Urothelium cell line (cell line): Measurements from ENCODE around the gene NOS3.
"Not testable (repeated sequence)": the region's sequence is repeated elsewhere in the genome, so short reads cannot be mapped to it uniquely, and the experiment has no call there.

Experiments used
- DNase-seq: peaks from one replicate; pipeline ENCODE4 v3.0.0; 2011; ENCODE audit warnings: low spot score, mixed read lengths
- FAIRE-seq: peaks from 2 replicates; lab custom pipeline; 2011; peaks lifted over from hg19 to GRCh38; lab: Jason Lieb, UNC

Gene NOS3

DNA sequence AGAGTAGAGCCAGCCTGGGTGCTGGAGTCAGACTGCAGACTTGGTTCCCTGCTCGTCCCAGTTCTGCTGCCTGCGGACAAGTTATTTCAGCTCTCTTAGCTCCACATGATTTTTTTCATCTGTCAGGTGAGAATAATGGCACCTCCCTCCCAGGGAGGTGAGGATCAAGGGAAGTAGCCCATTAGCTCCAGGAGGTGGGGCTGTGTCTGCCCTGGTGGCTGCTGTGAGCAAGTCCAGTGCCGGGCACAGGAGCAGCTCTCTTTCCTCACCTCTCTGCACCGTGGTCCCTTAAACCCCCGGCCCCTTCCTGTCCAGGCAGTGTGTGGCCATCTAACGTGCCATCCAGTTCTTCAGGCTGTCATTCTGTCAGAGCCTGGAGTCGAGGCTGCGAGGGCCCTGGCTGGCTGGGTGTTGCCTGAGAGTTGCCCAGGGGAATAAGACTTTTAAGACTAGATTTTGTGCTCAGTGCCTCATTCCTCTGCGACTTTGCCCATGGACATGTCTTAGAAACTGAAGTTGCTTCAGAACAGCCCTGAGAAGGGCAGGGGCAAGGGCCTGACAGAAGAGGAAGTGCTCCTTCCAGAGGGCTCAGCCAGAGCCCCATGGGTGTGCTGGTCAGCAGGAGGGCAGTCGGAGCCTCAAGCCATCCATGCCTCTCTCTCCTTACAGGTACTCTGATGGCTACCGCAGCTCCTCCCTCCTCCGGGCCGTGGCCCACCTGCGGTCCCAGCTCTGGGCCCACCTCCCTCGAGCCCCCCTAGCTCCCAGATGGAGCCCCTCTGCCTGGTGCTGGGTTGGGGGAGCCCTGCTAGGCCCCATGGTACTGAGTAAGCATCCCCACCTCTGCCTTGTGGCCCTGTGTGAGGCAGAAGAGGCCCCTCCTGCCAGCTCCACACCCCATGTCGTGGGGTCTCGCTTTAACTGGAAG lies 42.4 kb downstream of the NOS3 start:
- DNase-seq (no peak), FAIRE-seq (no peak)

DNA sequence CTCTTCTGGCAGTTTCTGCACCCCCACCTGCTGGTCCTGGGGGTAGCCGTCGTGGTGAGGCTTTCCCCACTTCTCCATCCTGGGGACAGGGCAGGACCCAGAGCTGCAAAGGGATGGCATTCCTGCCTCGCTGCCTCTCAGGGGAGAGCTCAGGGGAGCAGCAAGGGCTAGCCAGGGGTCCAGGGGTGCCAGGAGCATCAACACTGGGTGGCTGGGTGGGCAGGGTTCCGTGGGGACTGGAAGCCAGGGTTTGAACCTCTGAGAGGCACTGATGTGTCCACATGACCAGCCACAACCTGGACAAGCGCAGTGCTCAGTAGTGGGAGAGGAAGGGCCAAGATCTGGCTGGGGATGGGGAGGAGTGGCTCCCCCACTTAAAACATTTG lies 43.0 kb downstream of the NOS3 start:
- DNase-seq: no peak
- no peak for FAIRE-seq

DNA sequence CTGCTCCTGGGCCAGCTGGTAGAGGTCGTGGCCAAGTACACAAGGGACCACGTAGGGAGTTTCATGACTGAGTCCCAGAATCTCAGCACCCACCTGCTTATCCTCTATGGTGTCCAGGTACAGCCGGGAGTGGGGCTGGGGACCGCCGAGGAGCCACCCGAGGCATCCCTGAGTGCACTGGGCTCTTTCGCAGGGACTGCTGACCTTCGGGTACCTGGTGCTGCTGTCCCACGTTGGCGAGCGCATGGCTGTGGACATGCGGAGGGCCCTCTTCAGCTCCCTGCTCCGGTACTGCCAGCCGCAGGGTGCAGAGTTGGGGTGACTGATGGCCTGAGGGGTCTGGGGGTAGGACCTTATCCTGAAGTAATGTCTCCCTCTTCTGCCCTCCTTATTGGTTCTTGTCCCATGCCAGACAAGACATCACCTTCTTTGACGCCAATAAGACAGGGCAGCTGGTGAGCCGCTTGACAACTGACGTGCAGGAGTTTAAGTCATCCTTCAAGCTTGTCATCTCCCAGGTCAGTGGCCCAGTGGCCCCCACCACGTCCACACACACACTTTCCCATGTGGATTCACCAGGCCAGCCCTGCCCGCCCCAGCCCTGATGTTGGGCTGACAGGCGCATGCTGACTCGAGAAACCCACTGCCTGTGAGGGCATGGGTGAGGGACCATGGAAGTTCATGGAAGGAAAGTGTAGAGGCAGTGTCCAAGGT lies 43.7 kb downstream of the NOS3 start:
- FAIRE-seq (no peak), DNase-seq (no peak)

DNA sequence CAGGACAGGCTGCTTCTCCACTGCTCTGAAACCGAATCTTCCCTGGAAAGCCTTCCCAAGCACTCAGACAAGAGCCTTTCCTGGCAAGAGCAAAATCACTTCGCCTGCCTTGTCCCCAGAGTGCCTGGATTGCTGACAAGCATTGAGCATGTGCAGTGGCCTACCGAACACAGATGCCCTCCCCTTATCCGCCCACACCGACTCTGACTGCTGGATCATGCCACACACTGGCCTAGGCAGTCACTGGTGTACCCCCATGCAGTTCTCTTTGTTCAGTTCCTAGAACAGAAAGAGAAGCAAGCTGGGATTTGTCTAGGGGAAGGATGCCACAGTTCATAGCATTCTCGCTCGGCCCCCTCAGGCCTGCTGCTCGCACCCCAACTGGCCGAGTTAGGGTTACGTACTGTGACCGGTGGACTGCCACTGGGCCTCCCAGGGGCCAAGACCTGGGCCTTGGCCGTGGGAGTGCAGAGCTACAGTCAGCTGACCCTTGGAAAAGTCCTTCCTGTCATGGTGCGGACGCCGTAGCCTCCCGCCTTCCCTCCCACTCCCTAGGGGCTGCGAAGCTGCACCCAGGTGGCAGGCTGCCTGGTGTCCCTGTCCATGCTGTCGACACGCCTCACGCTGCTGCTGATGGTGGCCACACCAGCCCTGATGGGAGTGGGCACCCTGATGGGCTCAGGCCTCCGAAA lies 44.4 kb downstream of the NOS3 start:
- FAIRE-seq: no peak

DNA sequence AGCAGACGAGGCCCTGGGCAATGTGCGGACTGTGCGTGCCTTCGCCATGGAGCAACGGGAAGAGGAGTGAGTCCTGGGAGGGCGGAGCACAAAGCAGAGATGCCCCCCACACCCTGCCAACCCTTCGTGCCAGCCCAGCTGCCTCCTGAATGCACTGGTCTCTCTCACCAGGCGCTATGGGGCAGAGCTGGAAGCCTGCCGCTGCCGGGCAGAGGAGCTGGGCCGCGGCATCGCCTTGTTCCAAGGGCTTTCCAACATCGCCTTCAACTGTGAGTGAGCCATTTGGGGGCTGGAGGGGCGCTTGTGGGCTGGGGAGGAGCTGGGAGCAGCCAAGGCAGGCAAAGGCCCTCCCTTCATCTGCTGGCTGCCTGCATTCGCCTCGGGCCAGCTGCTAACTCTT lies 45.1 kb downstream of the NOS3 start:
- FAIRE-seq (no peak), DNase-seq (no peak)

More for the DNA sequence above, 44.4 kb downstream of the NOS3 start:
- DNase-seq: no peak

DNA sequence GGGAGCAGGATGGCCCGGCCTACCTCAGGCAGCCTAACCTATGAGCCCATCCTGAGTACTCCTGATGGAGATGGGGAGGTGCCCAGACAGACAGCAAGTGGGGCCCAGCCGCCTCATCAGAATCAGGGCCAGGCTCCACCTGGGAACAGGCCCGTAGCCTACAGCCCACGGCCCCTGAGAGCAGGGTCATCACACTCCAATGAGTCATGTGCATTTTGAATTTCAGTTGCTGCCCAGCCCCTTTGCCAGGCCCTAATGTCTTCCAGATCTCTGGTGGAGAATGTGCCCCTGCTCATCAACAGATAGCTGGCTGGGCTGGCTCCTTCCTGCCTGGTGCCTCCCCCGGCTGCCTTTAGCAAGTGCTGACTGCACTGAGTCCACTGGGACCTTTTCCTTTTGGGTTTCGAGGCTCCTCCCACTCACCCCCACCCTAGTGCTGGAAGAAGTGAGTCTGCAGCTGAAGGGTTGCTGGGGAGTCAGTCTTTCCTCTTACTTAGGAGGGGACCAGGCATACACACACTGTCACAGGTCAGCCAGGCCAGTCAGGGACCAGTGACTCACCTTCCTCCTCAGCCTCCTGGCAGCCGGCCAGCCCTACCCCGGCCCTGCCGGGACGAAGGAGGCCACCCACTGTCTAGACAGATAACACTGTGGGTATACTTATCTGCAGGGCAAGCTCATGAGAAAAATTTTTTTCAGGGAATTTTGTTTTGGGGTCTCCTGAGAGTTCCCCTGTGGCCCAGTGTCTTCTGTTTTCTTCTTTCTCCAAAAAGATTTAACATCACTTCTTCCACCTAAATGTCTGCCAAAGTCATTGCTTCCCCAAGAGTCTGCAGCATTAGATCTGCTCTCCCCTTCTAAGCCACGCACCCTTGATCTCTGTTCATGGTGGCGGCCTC lies 48.4 kb downstream of the NOS3 start:
- DNase-seq: peak; percentile 69
- no peak for FAIRE-seq

DNA sequence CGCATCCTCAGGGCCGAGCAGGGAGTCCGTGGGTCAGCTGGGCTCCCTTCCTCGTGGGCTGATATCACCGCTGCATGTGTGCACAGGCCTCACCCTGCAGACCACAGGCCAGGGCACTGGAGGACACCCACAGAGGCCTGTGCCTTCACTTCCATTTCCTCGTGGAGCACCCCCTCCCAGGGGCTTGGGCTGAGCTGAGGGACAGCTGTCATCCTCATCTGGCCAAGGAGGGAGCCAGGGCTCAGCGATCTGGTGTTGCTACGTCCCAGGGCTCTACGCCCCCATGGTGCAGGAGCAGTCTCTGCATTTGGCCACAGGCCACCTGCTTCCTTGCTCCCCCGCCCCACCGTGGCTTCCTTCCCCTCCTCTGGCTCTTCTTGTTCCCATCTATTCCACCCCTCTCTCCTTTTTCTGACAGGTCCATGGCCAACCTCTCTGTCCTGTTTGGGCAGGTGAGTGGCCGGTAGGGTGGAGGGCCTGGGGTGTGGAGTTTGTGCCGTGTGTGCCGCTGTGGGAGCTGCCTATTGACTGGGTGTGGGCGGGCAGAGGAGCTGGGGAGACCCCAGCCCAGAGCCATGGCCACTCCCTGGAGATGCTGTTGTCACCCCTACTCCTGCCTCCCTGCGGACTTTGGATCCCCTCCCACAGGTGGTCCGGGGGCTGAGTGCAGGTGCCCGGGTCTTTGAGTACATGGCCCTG lies 49.2 kb downstream of the NOS3 start:
- DNase-seq: no peak
- no peak for FAIRE-seq

DNA sequence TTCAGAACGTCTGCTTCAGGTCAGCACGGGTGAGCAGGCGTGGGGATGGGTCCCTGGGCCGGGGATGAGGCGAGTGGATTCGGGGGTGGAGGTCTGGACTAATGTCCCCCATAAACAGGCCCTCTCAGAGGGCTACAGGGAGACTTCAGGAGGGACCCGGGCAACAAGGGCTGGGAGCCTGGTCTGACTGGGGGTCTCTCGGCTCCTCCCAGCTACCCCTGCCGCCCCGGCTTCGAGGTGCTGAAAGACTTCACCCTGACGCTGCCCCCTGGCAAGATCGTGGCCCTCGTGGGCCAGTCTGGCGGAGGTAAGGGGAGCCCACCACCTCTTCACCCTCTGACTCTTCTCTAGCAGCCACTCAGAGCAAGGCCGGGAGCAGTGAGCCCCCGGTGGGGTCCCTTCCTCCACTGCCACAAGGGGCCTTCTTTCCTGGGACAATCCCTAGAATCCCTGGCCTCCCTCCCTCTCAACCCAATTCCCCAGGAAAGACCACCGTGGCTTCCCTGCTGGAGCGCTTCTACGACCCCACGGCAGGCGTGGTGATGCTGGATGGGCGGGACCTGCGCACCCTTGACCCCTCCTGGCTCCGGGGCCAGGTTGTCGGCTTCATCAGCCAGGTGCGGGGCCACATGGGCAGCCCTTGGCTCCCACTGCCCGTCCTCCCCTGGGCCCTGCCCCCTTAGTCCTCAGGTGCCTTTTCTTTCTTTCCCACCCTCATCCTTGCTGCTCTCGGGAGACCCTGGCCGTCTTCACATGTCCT lies 50.0 kb downstream of the NOS3 start:
- DNase-seq: no peak
- no peak for FAIRE-seq

DNA sequence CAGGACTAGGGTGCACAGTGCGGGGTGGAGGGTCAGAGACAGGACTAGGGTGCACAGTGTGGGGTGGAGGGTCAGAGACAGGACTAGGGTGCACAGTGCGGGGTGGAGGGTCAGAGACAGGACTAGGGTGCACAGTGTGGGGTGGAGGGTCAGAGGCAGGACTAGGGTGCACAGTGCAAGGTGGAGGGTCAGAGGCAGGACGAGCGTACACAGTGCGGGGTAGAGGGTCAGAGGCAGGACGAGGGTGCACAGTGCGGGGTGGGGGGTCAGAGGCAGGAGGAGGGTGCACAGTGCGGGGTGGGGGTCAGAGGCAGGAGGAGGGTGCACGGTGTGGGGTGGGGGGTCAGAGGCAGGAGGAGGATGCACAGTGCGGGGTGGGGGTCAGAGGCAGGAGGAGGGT lies 52.6 kb downstream of the NOS3 start:
- not testable (repeated sequence) for DNase-seq, FAIRE-seq

DNA sequence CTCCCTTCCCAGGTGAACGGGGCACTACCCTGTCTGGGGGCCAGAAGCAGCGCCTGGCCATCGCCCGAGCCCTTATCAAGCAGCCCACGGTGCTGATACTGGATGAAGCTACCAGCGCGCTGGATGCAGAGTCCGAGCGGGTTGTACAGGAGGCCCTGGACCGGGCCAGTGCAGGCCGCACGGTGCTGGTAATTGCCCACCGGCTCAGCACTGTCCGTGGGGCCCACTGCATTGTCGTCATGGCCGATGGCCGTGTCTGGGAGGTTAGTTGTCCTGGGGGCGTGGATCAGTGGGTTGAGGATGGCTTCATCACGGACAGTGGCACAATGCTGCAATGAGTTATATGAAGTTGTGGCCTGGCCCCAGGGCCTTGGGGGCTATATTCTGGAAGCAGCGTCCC lies 53.1 kb downstream of the NOS3 start:
- DNase-seq (no peak), FAIRE-seq (no peak)

DNA sequence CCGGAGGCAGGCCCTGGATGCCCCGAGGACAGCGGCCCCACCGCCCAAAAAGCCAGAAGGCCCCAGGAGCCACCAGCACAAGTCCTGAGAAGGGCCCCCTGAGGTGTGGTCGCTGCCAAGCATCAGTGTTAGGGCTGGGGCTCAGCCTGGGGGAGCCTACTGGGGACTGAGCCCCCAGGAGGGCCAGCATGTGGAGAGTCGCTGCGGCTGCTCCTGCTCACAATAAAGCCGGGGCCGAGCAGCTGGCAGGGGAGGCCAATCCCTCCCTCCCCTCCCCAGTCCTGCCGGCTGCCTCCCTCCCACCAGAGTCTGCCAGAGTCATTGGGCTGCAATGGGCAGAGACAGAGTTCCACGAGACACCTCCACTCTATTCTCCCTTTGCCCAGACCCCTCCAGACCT lies 54.4 kb downstream of the NOS3 start:
- FAIRE-seq: no peak
- DNase-seq: no peak

DNA sequence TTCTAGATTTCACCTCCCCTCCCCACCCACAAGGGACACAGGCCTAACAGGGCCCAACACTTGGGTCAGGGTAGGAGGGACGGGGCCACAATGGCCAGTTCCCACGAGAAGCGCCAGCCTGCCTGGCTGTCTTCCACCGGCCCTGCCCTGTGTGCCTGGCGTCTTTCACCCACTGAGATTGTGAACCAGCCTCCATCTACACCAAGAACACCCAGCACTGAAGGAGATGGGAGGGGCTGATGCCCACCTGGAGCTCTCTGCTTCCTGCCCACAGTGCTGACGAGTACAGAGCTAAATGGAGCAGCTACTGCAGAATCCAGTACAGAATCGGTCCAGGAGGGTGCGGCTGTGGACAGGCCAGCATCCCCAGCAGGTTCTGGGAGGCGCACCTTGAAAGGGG lies 55.1 kb downstream of the NOS3 start:
- DNase-seq (no peak), FAIRE-seq (no peak)

DNA sequence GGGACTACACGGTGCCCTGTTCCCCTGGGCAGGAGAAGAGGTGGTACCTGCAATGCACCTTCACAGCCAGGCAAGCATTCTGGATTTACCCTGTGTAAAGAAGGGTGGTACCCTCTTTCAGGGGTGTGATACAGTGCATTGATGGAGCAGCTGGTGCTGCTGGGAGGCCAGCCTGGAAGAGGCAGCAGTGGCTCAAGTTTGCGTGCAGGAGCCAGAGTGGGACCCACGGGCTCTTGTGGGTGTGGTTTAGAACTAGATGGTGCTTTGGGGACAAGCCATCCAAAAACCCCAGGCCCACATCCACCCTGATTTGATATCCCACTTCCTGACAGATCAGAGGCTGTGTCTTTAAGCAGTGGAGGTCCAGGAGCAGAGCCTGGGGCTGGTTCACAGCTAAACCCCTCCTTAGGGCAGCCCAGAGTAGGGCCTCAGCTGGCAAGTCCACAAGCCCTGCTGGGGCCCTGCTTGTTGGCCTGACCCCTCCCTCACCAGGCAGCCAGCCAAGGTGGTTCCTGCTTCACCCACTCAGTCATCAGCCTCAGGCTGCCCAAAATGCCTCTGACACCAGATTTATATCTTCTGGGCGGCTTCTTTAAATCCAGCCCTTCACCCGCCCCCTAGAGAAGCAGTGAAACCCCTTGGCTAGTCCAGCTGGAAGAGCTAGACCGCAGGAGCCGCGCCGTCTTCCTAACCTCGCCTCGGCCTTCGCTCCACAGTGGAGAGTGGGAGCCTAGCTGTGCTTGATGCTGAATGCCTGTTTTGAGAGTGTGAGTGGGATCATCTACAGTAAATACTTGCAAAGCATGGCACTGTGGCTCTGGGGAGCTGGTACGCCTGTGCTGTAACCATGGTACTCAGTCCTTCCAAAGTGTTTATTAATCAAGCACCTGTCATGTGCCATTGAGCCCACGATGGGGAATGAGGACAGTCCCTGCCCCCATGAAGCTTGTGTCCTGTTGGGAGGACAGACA lies 56.1 kb downstream of the NOS3 start:
- no peak for DNase-seq
- no peak for FAIRE-seq

DNA sequence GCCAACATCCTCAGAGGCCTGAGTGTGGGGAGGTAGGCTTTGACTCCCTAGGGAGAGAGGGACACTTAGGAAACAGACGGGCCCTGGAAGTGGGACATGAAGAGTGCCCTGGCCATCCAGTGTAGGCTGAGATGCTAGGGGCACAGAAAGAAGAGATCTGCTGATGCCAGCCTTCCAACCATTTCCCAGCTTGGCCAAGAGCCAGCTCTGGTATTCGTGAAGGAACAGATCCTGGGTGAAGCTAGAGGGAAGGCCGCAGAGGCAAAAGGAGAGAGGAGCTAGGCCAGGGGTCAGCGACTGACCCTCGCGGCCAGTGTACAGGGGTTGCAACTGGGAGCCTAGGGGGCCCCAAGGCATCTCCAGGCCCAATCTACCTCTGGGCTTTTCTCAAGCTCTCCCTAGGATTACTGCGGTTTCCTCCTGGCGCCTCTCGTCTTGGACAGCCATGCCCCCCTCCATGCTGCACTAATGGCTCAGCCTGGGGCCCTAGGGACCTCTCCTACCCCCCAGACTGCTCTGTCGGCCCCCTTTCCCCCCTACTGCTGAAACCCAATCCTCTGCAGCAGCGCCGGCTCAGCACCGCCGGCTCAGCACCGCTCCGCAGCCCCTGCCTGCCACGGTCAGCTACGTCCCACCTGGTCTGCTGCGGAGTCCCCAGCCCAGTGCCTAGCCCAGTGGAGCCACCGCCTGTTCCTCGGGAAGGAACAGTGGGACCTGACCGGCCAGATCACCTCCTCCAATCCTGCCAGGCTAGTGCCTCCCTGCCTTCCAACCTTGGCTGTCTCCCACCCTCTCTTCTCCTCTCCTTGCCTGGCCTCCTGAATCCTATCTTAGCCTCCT lies 57.4 kb downstream of the NOS3 start, which contains the start of gene ASIC3:
Gene ASIC3 (plus strand): TSS at position 556 of the 840 bp plus-strand sequence. CDS start 355 bp downstream, outside the sequence.
- DNase-seq (no peak), FAIRE-seq (no peak)

DNA sequence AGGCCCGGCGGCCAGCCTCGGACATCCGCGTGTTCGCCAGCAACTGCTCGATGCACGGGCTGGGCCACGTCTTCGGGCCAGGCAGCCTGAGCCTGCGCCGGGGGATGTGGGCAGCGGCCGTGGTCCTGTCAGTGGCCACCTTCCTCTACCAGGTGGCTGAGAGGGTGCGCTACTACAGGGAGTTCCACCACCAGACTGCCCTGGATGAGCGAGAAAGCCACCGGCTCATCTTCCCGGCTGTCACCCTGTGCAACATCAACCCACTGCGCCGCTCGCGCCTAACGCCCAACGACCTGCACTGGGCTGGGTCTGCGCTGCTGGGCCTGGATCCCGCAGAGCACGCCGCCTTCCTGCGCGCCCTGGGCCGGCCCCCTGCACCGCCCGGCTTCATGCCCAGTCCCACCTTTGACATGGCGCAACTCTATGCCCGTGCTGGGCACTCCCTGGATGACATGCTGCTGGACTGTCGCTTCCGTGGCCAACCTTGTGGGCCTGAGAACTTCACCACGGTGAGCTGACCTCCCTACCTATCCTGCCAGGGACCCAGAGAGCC lies 58.2 kb downstream of the NOS3 start:
- DNase-seq (no peak), FAIRE-seq (no peak)

DNA sequence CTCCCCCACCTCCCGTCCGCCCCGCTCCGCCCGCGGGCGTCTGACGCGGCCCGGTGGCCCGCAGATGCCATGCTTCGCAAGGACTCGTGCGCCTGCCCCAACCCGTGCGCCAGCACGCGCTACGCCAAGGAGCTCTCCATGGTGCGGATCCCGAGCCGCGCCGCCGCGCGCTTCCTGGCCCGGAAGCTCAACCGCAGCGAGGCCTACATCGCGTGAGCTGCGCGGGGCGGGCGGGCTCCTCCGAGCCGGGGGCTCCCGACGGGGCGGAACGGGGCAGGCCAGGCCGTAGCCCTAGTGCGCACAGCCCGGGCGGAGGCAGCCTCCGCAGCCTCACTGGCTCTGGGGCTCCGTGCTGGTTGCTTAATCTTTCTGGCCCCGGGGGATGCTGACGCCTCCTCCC lies 60.3 kb downstream of the NOS3 start:
- FAIRE-seq (no peak), DNase-seq (no peak)

DNA sequence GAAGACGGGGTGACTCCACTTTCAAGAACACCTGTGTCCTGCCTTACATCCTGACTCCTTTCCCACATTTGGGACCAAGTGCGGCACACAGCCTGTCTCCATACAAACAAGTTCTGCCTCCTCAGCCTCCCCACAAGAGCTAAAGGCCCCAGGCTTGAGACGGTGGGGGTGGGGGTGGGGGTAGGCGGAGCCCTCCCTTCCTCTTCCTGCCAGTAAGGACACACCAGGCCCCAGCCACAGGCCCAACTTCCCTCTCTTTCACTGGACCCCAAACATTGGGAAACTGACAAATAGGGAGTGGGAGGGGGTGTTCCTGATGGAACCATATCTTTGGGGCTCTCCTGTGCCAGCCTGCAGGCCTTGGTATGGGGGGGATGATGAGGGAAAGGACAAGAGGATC lies 62.3 kb downstream of the NOS3 start:
- DNase-seq (no peak), FAIRE-seq (no peak)
